GM12878 (cell line): ENCODE results near the gene MAN2B2. TPM values are rescaled to one million over a fixed set of nuclear protein-coding genes. Genes with fewer than 3 reads are reported as not detected.
A peak's percentile ranks its signal among the peaks of the same experiment; 100 is the strongest.

Experiments
- ATAC-seq: fragments of 200-7000 bp; cut with Tn5 transposase; 3 replicates; pipeline ENCODE4 v1.9.1; 2020; ENCODE audit warnings: mild to moderate bottlenecking, moderate library complexity
- BruUV-seq: library from RNA; stranded (reverse); fragments of 400-500 nt; replicated peaks from 2 replicates; lab custom pipeline; 2021; lab: Mats Ljungman, UMichigan
- CTCF ChIA-PET: fragments of 300-600 bp; sonication (Branson Sonifier 250); formaldehyde crosslinking; extraction: SDS; loops from one replicate; lab custom pipeline; 2021; ENCODE audit warnings: inconsistent platforms; lab: Yijun Ruan, JAX
- POLR2A ChIA-PET: fragments of 350-600 bp; formaldehyde crosslinking; extraction: SDS; loops from one replicate; lab custom pipeline; 2021; ENCODE audit warnings: inconsistent platforms; lab: Charles Lee
- RAD21 ChIA-PET: fragments of 300-600 bp; sonication (Branson Sonifier 250); formaldehyde crosslinking; loops from one replicate; lab custom pipeline; 2023; ENCODE audit warnings: antibody characterized with exemption; ENCODE audit not compliant: unreplicated experiment; lab: Charles Lee
- SMC1A ChIA-PET: fragments of 300-600 bp; sonication (Branson Sonifier 250); formaldehyde crosslinking; loops from one replicate; lab custom pipeline; 2023; ENCODE audit not compliant: unreplicated experiment, uncharacterized antibody; lab: Charles Lee
- DNase-seq: peaks from one replicate; pipeline ENCODE4 v3.0.0-alpha.2; 2011; ENCODE audit warnings: low read depth, low spot score
- FAIRE-seq: peaks from 3 replicates; lab custom pipeline; 2011; peaks lifted over from hg19 to GRCh38; lab: Jason Lieb, UNC
- H2AFZ ChIP-seq: 2 replicates; pipeline ENCODE4 v1.6.0; 2011; ENCODE audit warnings: low read depth, low read length, control low read depth; ENCODE audit not compliant: control insufficient read depth
- H3K27ac ChIP-seq: 2 replicates; pipeline ENCODE4 v1.5.1; 2011; ENCODE audit warnings: control low read depth; ENCODE audit not compliant: control insufficient read depth, insufficient read depth
- H3K27me3 ChIP-seq, 2 experiments: replicated peaks in 1 of 2; 2 replicates each; pipeline versions ENCODE4 v1.6.0 to v1.6.1; 2011; ENCODE audit warnings: low read length in 1 of 2; ENCODE audit not compliant: control insufficient read depth in 2 of 2, insufficient read depth in 2 of 2
- H3K36me3 ChIP-seq, 2 experiments: 2 replicates each; pipeline ENCODE4 v1.5.1; 2011; ENCODE audit warnings: low read length in 1 of 2; ENCODE audit not compliant: control insufficient read depth in 2 of 2, insufficient read depth in 2 of 2
- H3K4me1 ChIP-seq: 2 replicates; pipeline ENCODE4 v1.6.1; 2011; ENCODE audit warnings: mild to moderate bottlenecking, low read length, moderate library complexity, mixed read lengths; ENCODE audit not compliant: control insufficient read depth, insufficient read depth
- H3K4me2 ChIP-seq: 2 replicates; pipeline ENCODE4 v1.6.0; 2011; ENCODE audit warnings: control low read depth; ENCODE audit not compliant: control insufficient read depth, insufficient read depth
- H3K4me3 ChIP-seq: fragments of 200-600 bp; sonication (generic); 2 replicates; pipeline ENCODE4 v1.5.1; 2016
- H3K79me2 ChIP-seq: 2 replicates; pipeline ENCODE4 v1.6.0; 2011; ENCODE audit warnings: low read length; ENCODE audit not compliant: control insufficient read depth, insufficient read depth
- H3K9ac ChIP-seq: 2 replicates; pipeline ENCODE4 v1.8.0; 2011; ENCODE audit warnings: low read length, control low read depth, mixed read lengths; ENCODE audit not compliant: control insufficient read depth, insufficient read depth
- H3K9me3 ChIP-seq: replicated peaks from 3 replicates; pipeline ENCODE4 v1.5.1; 2011; ENCODE audit warnings: mild to moderate bottlenecking, low read length; ENCODE audit not compliant: control insufficient read depth, insufficient read depth
- H4K20me1 ChIP-seq: 2 replicates; pipeline ENCODE4 v1.6.0; 2011; ENCODE audit not compliant: control insufficient read depth, insufficient read depth
- BRCA1 ChIP-seq: IDR thresholded peaks from 2 replicates; pipeline ENCODE4 v1.6.1; 2011; ENCODE audit warnings: low read depth, low read length, improper control_type of control experiment
- CEBPB ChIP-seq, 2 experiments: fragments of 150-350 bp in 1 of 2; IDR thresholded peaks; 2 replicates each; pipeline ENCODE4 v1.6.1; 2012 to 2014; ENCODE audit warnings: low read depth in 2 of 2, low read length in 2 of 2, borderline replicate concordance in 1 of 2, inconsistent platforms in 1 of 2
- CHD1 ChIP-seq: IDR thresholded peaks from 2 replicates; pipeline ENCODE4 v1.6.1; 2012; ENCODE audit warnings: low read depth, low read length, improper control_type of control experiment
- CHD2 ChIP-seq: IDR thresholded peaks from 2 replicates; pipeline ENCODE4 v1.6.1; 2011; ENCODE audit warnings: low read depth, low read length, improper control_type of control experiment, borderline replicate concordance
- ETV6 ChIP-seq, 2 experiments: fragments of 450-650 bp in 1 of 2; IDR thresholded peaks in 1 of 2; conservative IDR thresholded peaks in 1 of 2; 2 replicates each; pipeline ENCODE4 v1.6.1; 2014; ENCODE audit warnings: antibody characterized with exemption in 1 of 2, borderline replicate concordance in 1 of 2, low read depth in 1 of 2, mild to moderate bottlenecking in 1 of 2, moderate library complexity in 1 of 2
- IRF5 ChIP-seq: fragments of 450-650 bp; IDR thresholded peaks from 2 replicates; pipeline ENCODE4 v1.6.1; 2017; ENCODE audit warnings: borderline replicate concordance
- JUNB ChIP-seq: IDR thresholded peaks from 2 replicates; pipeline ENCODE4 v1.6.1; 2016; ENCODE audit warnings: antibody characterized with exemption, mild to moderate bottlenecking
- JUND ChIP-seq: IDR thresholded peaks from 2 replicates; pipeline ENCODE4 v1.6.1; 2012; ENCODE audit warnings: low read depth, mild to moderate bottlenecking, low read length, improper control_type of control experiment, moderate library complexity
- LARP7 ChIP-seq: fragments of 450-650 bp; IDR thresholded peaks from 2 replicates; pipeline ENCODE4 v1.6.1; 2017; ENCODE audit warnings: mild to moderate bottlenecking
- MYB ChIP-seq: fragments of 150-350 bp; IDR thresholded peaks from 2 replicates; pipeline ENCODE4 v1.6.1; 2014; ENCODE audit warnings: mild to moderate bottlenecking, low read depth, low read length, borderline replicate concordance
- NFIC ChIP-seq: IDR thresholded peaks from 2 replicates; pipeline ENCODE4 v1.6.1; 2012; ENCODE audit warnings: low read depth, mild to moderate bottlenecking, inconsistent platforms, low read length, moderate library complexity
- NRF1 ChIP-seq: conservative IDR thresholded peaks from 2 replicates; pipeline ENCODE4 v1.6.1; 2011; ENCODE audit warnings: mild to moderate bottlenecking, low read depth, low read length, improper control_type of control experiment
- RBBP5 ChIP-seq: fragments of 200-600 bp; sonication (generic); conservative IDR thresholded peaks from 2 replicates; pipeline ENCODE4 v1.6.1; 2016
- SKIL ChIP-seq: fragments of 450-650 bp; IDR thresholded peaks from 2 replicates; pipeline ENCODE4 v1.6.1; 2017; ENCODE audit warnings: mild to moderate bottlenecking, low read depth, inconsistent platforms; ENCODE audit not compliant: poor library complexity, severe bottlenecking
- SMARCA5 ChIP-seq: fragments of 450-650 bp; IDR thresholded peaks from 2 replicates; pipeline ENCODE4 v1.6.1; 2017; ENCODE audit warnings: mild to moderate bottlenecking
- STAT3 ChIP-seq: IDR thresholded peaks from 2 replicates; pipeline ENCODE4 v1.6.1; 2011; ENCODE audit warnings: low read depth, low read length, improper control_type of control experiment
- YBX1 ChIP-seq: fragments of 450-650 bp; IDR thresholded peaks from 2 replicates; pipeline ENCODE4 v1.6.1; 2016; ENCODE audit warnings: antibody characterized with exemption
- ZNF24 ChIP-seq: fragments of 450-650 bp; IDR thresholded peaks from 2 replicates; pipeline ENCODE4 v1.6.1; 2017; ENCODE audit warnings: antibody characterized with exemption, mild to moderate bottlenecking
- ZNF274 ChIP-seq: IDR thresholded peaks from one replicate; pipeline ENCODE4 v1.8.0; 2011; ENCODE audit not compliant: insufficient read length, insufficient read depth
- ZNF622 ChIP-seq: fragments of 450-650 bp; IDR thresholded peaks from 2 replicates; pipeline ENCODE4 v1.6.1; 2017; ENCODE audit warnings: mild to moderate bottlenecking, inconsistent platforms
- WGBS: methylation state at CpG from one replicate; pipeline ENCODE4 v1.1.6; 2016; ENCODE audit warnings: low lambda C conversion rate; ENCODE audit not compliant: insufficient replicate concordance, insufficient coverage; ENCODE audit errors: missing lambda C conversion rate; 5-methylcytosine and 5-hydroxymethylcytosine counted together
- in situ Hi-C: fragments of 300-500 bp; cut with MboI; formaldehyde crosslinking; loops from 9 replicates; pipeline ENCODE4 v1.14.3; 2018; ENCODE audit warnings: mixed read lengths
- intact Hi-C: fragments of 100-400 bp; cut with micrococcal nuclease; formaldehyde crosslinking; loops from one replicate; pipeline ENCODE4 v1.14.2; 2022; ENCODE audit not compliant: unreplicated experiment
- polyA plus RNA-seq, 11 experiments: library from polyadenylated mRNA; depleted of rRNA in 4 of 11; unstranded in 6 of 11; stranded (reverse) in 5 of 11; fragments of >200 nt; fragmentation: Nextera tagmentation in 4 of 11; fragmentation: Illumina TruSeq in 1 of 11; extraction: Ambion mirVana in 4 of 11; extraction: Trizol in 1 of 11; gene quantifications; 1 replicate in 1 of 11; 2 replicates in 10 of 11; pipeline versions ENCODE4 v1.2.1 to v1.2.3, GENCODE V29; 2011 to 2016; ENCODE audit warnings: inconsistent platforms in 2 of 11, missing spikeins in 2 of 11, low read depth in 1 of 11
- total RNA-seq, 4 experiments: library from RNA; depleted of rRNA in 3 of 4; stranded (reverse); fragments of >200 nt in 3 of 4; fragmentation: Illumina TruSeq in 1 of 4; extraction: Trizol in 1 of 4; gene quantifications; 2 replicates each; pipeline versions ENCODE4 v1.2.1 to v1.2.3, GENCODE V29; 2013 to 2021

Gene MAN2B2
- total and polyA plus RNA-seq, 10 of the 15 experiments (the other 5 are each of a cell fraction or from before 2014, with no cell fraction given) = 0.47 to 14.5 (median 7.0) TPM

GRCh38 chr4:6640292-6641163 is 65.5 kb downstream of the MAN2B2 start, which contains the start of gene MRFAP1:
MRFAP1 (plus strand) TSS chr4:6640685; CDS start chr4:6640863, 178 bp downstream.
- ChIA-PET POLR2A (interaction anchor here (1.0 to 1.6 kb wide), 4 partner anchors 32 to 70 kb away, joined by 4 read pairs; partner anchors contain the start of genes MAN2B2 and MRFAP1L1), SMC1A (interaction anchor here (0.9 to 1.4 kb wide), 2 partner anchors 10 to 76 kb away, joined by 3 read pairs; no protein-coding TSS in a partner anchor), RAD21 (interaction anchor here (1.0 to 1.3 kb wide), 4 partner anchors 34 to 429 kb away, joined by 3 to 6 read pairs (median 4); partner anchors contain the start of gene MRFAP1L1), CTCF (interaction anchor here (0.7 kb wide), 1 partner anchor 19 kb away, joined by 3 read pairs; no protein-coding TSS in a partner anchor)
- Histone ChIP-seq H3K9me3 (no peaks in the 10 kb centered on the region), H3K36me3 (peaks cover 0 to 9% of the 10 kb centered on the region in 2 experiments; a peak in 2 of 4 replicates), H3K4me3 (peak within 1 kb of the TSS; percentile 80), H3K27me3 (no peaks in the 10 kb centered on the region), H3K79me2 (peaks cover 29% of the 10 kb centered on the region), H3K27ac (peak within 1 kb of the TSS; percentile 87), H3K4me2 (peak within 1 kb of the TSS; percentile 78), H4K20me1 (no peaks in the 10 kb centered on the region; the same call in 1 of the 2 replicates), H3K4me1 (peaks cover 7% of the 10 kb centered on the region), H3K9ac (peak within 1 kb of the TSS; percentile 81), H2AFZ (peak within 1 kb of the TSS; percentile 94)
- peak; percentile 71 for FAIRE-seq
- in situ Hi-C loops = no loop called here
- DNase-seq = peak; percentile 78
- TSS peak; percentile 92 for BruUV-seq
- ATAC-seq = peak; percentile 83
- intact Hi-C loops = loop anchor here (1.0 to 2.0 kb wide), 2 partner anchors 34 to 69 kb away; partner anchors contain the start of gene MRFAP1L1
- WGBS = under 1% methylated on average over 90 of the region's 90 CpGs
- TF ChIP-seq ZNF274 = no peak
- TF ChIP-seq LARP7 = no peak
- no peak for TF ChIP-seq SKIL
- no peak for TF ChIP-seq MYB
- no peak for TF ChIP-seq ZNF622
- no peak for TF ChIP-seq YBX1
- no peak for TF ChIP-seq ETV6 (conservative IDR thresholded peaks at IDR 0.05 in 1 of 2, IDR thresholded peaks at IDR 0.05 in 1 of 2; ENCODE audit: borderline replicate concordance in 1 of 2, low read depth in 1 of 2)
- TF ChIP-seq CEBPB (IDR thresholded peaks at IDR 0.05; ENCODE audit: borderline replicate concordance in 1 of 2, low read depth in 2 of 2, low read length in 2 of 2) = no peak
- no peak for TF ChIP-seq ZNF24
- no peak for TF ChIP-seq JUND
- no peak for TF ChIP-seq CHD1
- no peak for TF ChIP-seq STAT3
- no peak for TF ChIP-seq SMARCA5
- TF ChIP-seq BRCA1 = no peak
- TF ChIP-seq NFIC = no peak; the same call in 1 of the 2 replicates
- peak; percentile 53 for TF ChIP-seq NRF1
- no peak for TF ChIP-seq RBBP5
- TF ChIP-seq JUNB = no peak
- TF ChIP-seq CHD2 = no peak
- no peak for TF ChIP-seq IRF5
